GM12892 (cell line): ENCODE measurements around the gene LPAR3.

Source experiments
- POLR2A ChIP-seq: IDR thresholded peaks from 2 replicates; pipeline ENCODE4 v1.6.1; 2011; ENCODE audit warnings: low read depth, low read length, control low read depth
- POLR2AphosphoS5 ChIP-seq: IDR thresholded peaks from 2 replicates; pipeline ENCODE4 v1.6.1; 2011; ENCODE audit warnings: low read depth, low read length, control low read depth
- TAF1 ChIP-seq: IDR thresholded peaks from 2 replicates; pipeline ENCODE4 v1.6.1; 2011; ENCODE audit warnings: low read depth, mild to moderate bottlenecking, control low read depth, low read length, borderline replicate concordance

DNA sequence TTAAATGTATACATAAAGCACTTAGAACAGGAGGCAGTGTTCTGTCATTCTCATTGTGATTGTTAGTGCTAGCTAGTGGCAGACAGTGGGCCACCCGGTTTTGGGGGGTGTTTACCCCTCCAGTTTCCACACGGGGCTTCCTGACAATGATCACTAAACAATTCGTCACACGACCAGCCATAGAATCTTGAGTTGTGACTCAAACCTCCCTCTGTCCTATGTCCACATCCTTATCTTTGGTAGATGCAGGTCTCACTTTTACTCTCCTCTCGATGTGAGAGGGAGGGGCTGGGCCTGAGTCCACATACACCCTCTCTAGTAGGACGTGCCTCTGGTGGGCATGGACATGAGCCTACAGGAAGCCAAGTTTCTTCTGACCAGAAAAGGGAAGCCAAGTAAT lies 110.1 kb downstream of the LPAR3 start:
- TF ChIP-seq POLR2AphosphoS5: no peak
- no peak for TF ChIP-seq TAF1
- no peak for TF ChIP-seq POLR2A
